Measurements from ENCODE around the gene PRKCZ. TPM values are rescaled to one million over a fixed set of nuclear protein-coding genes. Genes with fewer than 3 reads are reported as not detected.
A peak's percentile ranks its signal among the peaks of the same experiment; 100 is the strongest.

Gene PRKCZ
- total and polyA plus RNA-seq, 5 experiments from 2014 or later, result 7.8 to 33.9 (median 11.3) TPM

GRCh38 chr1:2061065-2061778 is 11.0 kb downstream of the PRKCZ start:
- ATAC-seq, result no peak
- POLR2A ChIA-PET, result no interaction called here

DNA sequence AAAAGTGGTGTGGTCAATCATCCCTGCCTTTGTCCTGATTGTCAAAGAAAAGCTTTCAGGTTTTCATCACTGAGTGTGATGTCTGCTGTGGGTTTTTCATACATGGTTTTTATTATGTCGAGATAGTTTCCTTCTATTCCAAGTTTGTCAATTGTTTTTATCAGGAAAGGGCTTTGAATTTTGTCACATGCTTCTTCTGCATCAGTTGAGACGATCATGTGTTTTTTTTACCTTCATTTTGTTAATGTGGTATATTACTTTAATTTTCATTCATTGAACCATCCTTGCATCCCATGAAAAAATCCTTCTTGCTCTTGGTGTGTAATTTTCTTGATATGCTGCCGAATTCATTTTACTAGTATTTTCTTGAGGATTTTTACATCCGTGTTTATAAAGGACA is 15.5 kb downstream of the PRKCZ start:
- H3K4me1 Mint-ChIP-seq, result peaks cover 0 to 7% (median 6%) of the 10 kb centered on the region in 4 donors
- peaks cover 11 to 63% (median 41%) of the 10 kb centered on the region in 3 donors for H3K36me3 Mint-ChIP-seq
- H3K4me3 Mint-ChIP-seq, result no peak overlapping the region
- DNase-seq, result no peak
- POLR2A ChIA-PET, result interaction anchor here (0.6 kb wide), 1 partner anchor 311 kb away, joined by 3 read pairs; no protein-coding TSS in a partner anchor
- H3K9me3 Mint-ChIP-seq, result peaks cover 0 to 10% (median 0%) of the 10 kb centered on the region in 9 donors
- ATAC-seq, result no peak
- no peaks in the 10 kb centered on the region for H3K27me3 Mint-ChIP-seq
- no peak overlapping the region for H3K27ac Mint-ChIP-seq

More at GRCh38 chr1:2061065-2061778, 11.0 kb downstream of the PRKCZ start:
- no peak overlapping the region for H3K4me3 Mint-ChIP-seq
- peaks cover 0 to 5% (median under 1%) of the 10 kb centered on the region in 4 donors for H3K4me1 Mint-ChIP-seq
- H3K27ac Mint-ChIP-seq, result no peak overlapping the region
- peaks cover 11 to 79% (median 30%) of the 10 kb centered on the region in 3 donors for H3K36me3 Mint-ChIP-seq
- peaks cover 0 to 6% (median 0%) of the 10 kb centered on the region in 9 donors for H3K9me3 Mint-ChIP-seq
- no peaks in the 10 kb centered on the region for H3K27me3 Mint-ChIP-seq
- DNase-seq, result no peak

- ATAC-seq, result no peak
- Mint-ChIP-seq H3K4me1 (peaks cover 0 to 9% (median 7%) of the 10 kb centered on the region in 4 donors), H3K27me3 (no peaks in the 10 kb centered on the region), H3K36me3 (peaks cover 11 to 53% (median 34%) of the 10 kb centered on the region in 3 donors), H3K27ac (peak overlapping the region in 1 of 10 donors; percentile 49), H3K4me3 (no peak overlapping the region), H3K9me3 (peaks cover 0 to 10% (median 0%) of the 10 kb centered on the region in 9 donors)
- peak in 1 of 10 donors; percentile 35 for DNase-seq
- POLR2A ChIA-PET, result no interaction called here
Measured at GRCh38 chr1:2067393-2067792, 17.2 kb downstream of the PRKCZ start.

DNA sequence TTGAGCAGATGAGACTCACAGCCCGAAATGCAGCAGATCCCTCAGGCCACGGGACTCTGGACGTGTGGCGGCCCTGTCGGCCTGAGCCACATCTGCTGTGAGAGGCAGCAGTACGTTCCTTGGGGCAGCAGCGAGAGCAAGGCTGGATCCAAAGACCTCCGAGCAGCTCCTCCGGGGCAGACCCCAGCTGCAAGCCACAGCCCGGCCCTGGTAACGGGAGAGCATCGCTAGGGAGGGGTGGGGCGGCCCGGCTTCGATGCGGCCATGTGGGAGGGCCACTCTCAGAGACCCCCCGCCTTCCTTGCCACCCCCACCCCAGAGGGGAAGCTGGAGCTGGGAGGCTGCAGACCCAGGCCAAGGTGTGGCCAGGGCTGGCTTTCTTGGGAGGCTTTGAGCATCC is 17.8 kb downstream of the PRKCZ start:
- peaks cover 11 to 47% (median 33%) of the 10 kb centered on the region in 3 donors for H3K36me3 Mint-ChIP-seq
- ATAC-seq, result no peak
- H3K4me1 Mint-ChIP-seq, result peaks cover 0 to 9% (median 7%) of the 10 kb centered on the region in 4 donors

GRCh38 chr1:2068951-2069350 is 18.7 kb downstream of the PRKCZ start:
- ATAC-seq, result no peak
- Mint-ChIP-seq H3K27me3 (no peaks in the 10 kb centered on the region), H3K36me3 (peaks cover 11 to 44% (median 30%) of the 10 kb centered on the region in 3 donors), H3K9me3 (peaks cover 0 to 10% (median 0%) of the 10 kb centered on the region in 9 donors), H3K4me1 (peaks cover 0 to 9% (median 6%) of the 10 kb centered on the region in 4 donors), H3K27ac (no peak overlapping the region), H3K4me3 (no peak overlapping the region)
- DNase-seq, result peak in 1 of 10 donors; percentile 43
- POLR2A ChIA-PET, result no interaction called here

More for the DNA sequence above, 17.8 kb downstream of the PRKCZ start:
- Mint-ChIP-seq H3K27ac (no peak overlapping the region), H3K4me3 (no peak overlapping the region), H3K27me3 (no peaks in the 10 kb centered on the region), H3K9me3 (peaks cover 0 to 10% (median 0%) of the 10 kb centered on the region in 9 donors)
- peak in 1 of 10 donors; percentile 46 for DNase-seq
- POLR2A ChIA-PET, result no interaction called here

- peaks cover 0 to 8% (median 6%) of the 10 kb centered on the region in 4 donors for H3K4me1 Mint-ChIP-seq
- H3K27ac Mint-ChIP-seq, result no peak overlapping the region
- DNase-seq (no peak), ATAC-seq (no peak)
- POLR2A ChIA-PET, result no interaction called here
- no peaks in the 10 kb centered on the region for H3K27me3 Mint-ChIP-seq
- H3K4me3 Mint-ChIP-seq, result no peak overlapping the region
- H3K36me3 Mint-ChIP-seq, result peaks cover 6 to 44% (median 20%) of the 10 kb centered on the region in 3 donors
- peaks cover 0 to 10% (median 0%) of the 10 kb centered on the region in 9 donors for H3K9me3 Mint-ChIP-seq
Measured at GRCh38 chr1:2070016-2070415, 19.8 kb downstream of the PRKCZ start.

GRCh38 chr1:2070800-2071530 is 20.8 kb downstream of the PRKCZ start:
- POLR2A ChIA-PET, result no interaction called here
- H3K9me3 Mint-ChIP-seq, result peaks cover 0 to 13% (median 0%) of the 10 kb centered on the region in 9 donors

DNA sequence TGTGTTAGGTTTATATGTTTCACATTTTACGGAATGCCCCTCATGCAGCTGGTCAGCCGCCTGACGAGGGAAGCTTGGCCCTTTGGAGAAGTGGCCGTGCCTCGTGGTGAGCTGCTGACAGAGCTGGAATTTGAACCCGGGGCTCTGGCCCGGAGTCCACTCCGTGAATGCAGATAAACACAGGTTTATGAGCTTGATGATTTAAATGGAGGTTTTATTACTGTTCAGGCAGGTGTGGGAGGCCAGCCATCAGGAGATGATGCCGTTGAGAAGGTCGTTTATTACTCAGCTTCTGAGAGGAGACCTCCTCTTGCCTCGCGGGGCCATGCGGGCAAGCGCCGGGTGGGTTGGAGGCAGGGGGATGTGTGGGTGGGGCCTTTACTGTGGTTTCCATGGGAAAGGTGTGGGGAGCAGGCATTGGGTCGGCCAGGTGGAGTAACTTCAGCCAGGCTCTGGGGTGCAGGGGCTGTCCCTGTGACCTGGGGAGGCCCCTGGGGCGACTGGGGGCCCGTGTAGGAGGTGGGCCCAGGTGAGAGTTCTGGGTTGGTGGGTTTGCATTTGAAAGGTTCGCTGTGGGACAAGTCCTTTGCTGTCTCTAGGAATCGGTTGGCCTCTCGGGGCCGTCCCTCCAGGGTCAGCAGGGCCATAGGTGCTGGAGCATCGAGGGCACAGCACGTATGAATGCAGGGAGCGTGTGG is 22.0 kb downstream of the PRKCZ start:
- no peak for ATAC-seq
- Mint-ChIP-seq H3K36me3 (peaks cover 5 to 42% (median 22%) of the 10 kb centered on the region in 3 donors), H3K27ac (peak overlapping the region in 2 of 10 donors; percentile 63 to 81), H3K27me3 (no peaks in the 10 kb centered on the region), H3K4me1 (peaks cover 0 to 5% (median under 1%) of the 10 kb centered on the region in 4 donors), H3K9me3 (peaks cover 0 to 18% (median 5%) of the 10 kb centered on the region in 9 donors), H3K4me3 (no peak overlapping the region)
- POLR2A ChIA-PET, result no interaction called here
- DNase-seq, result peak in 1 of 10 donors; percentile 24

More at GRCh38 chr1:2070800-2071530, 20.8 kb downstream of the PRKCZ start:
- DNase-seq, result peak in 1 of 10 donors; percentile 58
- no peak for ATAC-seq
- H3K36me3 Mint-ChIP-seq, result peaks cover 1 to 44% (median 19%) of the 10 kb centered on the region in 3 donors
- no peak overlapping the region for H3K27ac Mint-ChIP-seq
- no peak overlapping the region for H3K4me3 Mint-ChIP-seq
- H3K27me3 Mint-ChIP-seq, result no peaks in the 10 kb centered on the region
- peaks cover 0 to 7% (median 6%) of the 10 kb centered on the region in 4 donors for H3K4me1 Mint-ChIP-seq

DNA sequence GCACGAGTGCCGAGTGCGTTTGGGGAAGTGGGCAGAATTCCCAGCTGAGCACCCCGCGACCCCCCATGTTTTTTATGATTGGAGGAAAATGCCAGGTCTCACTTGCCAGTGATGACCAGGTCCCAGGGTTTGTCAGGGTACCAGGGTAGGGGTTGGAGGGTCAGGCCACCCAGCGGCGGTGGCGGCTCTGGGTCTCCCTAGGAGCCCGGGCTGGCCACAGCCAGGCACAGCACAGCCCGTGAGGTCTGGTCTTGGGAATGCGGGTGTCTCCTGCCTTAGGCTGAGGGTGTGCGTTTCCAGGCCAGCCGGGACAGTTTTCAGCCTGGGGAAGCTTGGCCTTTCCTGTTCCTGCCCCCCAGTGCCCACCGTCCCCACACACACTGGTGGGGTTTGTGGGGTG is 22.7 kb downstream of the PRKCZ start:
- POLR2A ChIA-PET, result no interaction called here
- H3K36me3 Mint-ChIP-seq, result peaks cover 12 to 43% (median 25%) of the 10 kb centered on the region in 3 donors
- H3K4me1 Mint-ChIP-seq, result peaks cover 0 to 5% (median under 1%) of the 10 kb centered on the region in 4 donors
- H3K27me3 Mint-ChIP-seq, result no peaks in the 10 kb centered on the region
- peak in 1 of 10 donors; percentile 57 for DNase-seq
- H3K4me3 Mint-ChIP-seq, result no peak overlapping the region
- peaks cover 3 to 24% (median 11%) of the 10 kb centered on the region in 9 donors for H3K9me3 Mint-ChIP-seq
- no peak overlapping the region for H3K27ac Mint-ChIP-seq
- ATAC-seq, result no peak

GRCh38 chr1:2073382-2074230 is 23.4 kb downstream of the PRKCZ start:
- DNase-seq (peak in 1 of 10 donors; percentile 59), ATAC-seq (no peak)
- no peak overlapping the region for H3K4me3 Mint-ChIP-seq
- H3K27me3 Mint-ChIP-seq, result no peaks in the 10 kb centered on the region
- peaks cover 3 to 31% (median 18%) of the 10 kb centered on the region in 9 donors for H3K9me3 Mint-ChIP-seq
- peaks cover 19 to 46% (median 32%) of the 10 kb centered on the region in 3 donors for H3K36me3 Mint-ChIP-seq
- H3K4me1 Mint-ChIP-seq, result peaks cover 0 to 5% (median under 1%) of the 10 kb centered on the region in 4 donors
- no peak overlapping the region for H3K27ac Mint-ChIP-seq
- POLR2A ChIA-PET, result no interaction called here

- no peak for ATAC-seq
- H3K27ac Mint-ChIP-seq, result no peak overlapping the region
- POLR2A ChIA-PET, result no interaction called here
- H3K27me3 Mint-ChIP-seq, result no peaks in the 10 kb centered on the region
- H3K4me1 Mint-ChIP-seq, result peaks cover 0 to 5% (median under 1%) of the 10 kb centered on the region in 4 donors
- peaks cover 3 to 39% (median 18%) of the 10 kb centered on the region in 9 donors for H3K9me3 Mint-ChIP-seq
- peak in 1 of 10 donors; percentile 52 for DNase-seq
- H3K4me3 Mint-ChIP-seq, result no peak overlapping the region
- peaks cover 21 to 48% (median 38%) of the 10 kb centered on the region in 3 donors for H3K36me3 Mint-ChIP-seq
Measured at GRCh38 chr1:2074396-2074795, 24.2 kb downstream of the PRKCZ start.

Measured in naive thymus-derived CD8-positive, alpha-beta T cell (primary cell).